CD4-positive, alpha-beta T cell (primary cell): ENCODE data around the gene TMEM8B. TPM values are rescaled to one million over a fixed set of nuclear protein-coding genes. Genes with fewer than 3 reads are reported as not detected.

Source experiments
- ATAC-seq: fragments of 200-7000 bp; cut with Tn5 transposase; one replicate; pipeline ENCODE4 v1.10.0; 2022; ENCODE audit warnings: mild to moderate bottlenecking; ENCODE audit not compliant: poor library complexity
- CTCF ChIA-PET: fragments of 350-600 bp; sonication (Branson Sonifier 250); formaldehyde crosslinking; loops from one replicate; lab custom pipeline; 2021; ENCODE audit warnings: antibody characterized with exemption, inconsistent platforms; lab: Charles Lee
- POLR2A ChIA-PET: fragments of 350-600 bp; sonication (Branson Sonifier 250); formaldehyde crosslinking; loops from one replicate; lab custom pipeline; 2021; ENCODE audit warnings: antibody characterized with exemption, inconsistent platforms; lab: Charles Lee
- DNase-seq, 14 experiments: peaks; one replicate each; pipeline ENCODE4 v3.0.0-alpha.2; 2013 to 2020; ENCODE audit warnings: mixed read lengths in 2 of 14
- H3K27ac ChIP-seq, 2 donors: one replicate each; pipeline versions ENCODE4 v1.5.1 to v1.7.0; 2013; ENCODE audit warnings: low read length in 2 of 2, low read depth in 1 of 2, mild to moderate bottlenecking in 1 of 2
- H3K27me3 ChIP-seq, 2 experiments: 1 replicate in 1 of 2; 2 replicates in 1 of 2; pipeline versions ENCODE4 v1.6.1 to v1.7.0; 2013; ENCODE audit warnings: low read length in 2 of 2, control low read depth in 1 of 2, mild to moderate bottlenecking in 1 of 2, moderate library complexity in 1 of 2; ENCODE audit not compliant: insufficient read depth in 2 of 2, control insufficient read depth in 1 of 2
- H3K36me3 ChIP-seq: one replicate; pipeline ENCODE4 v1.6.1; 2013; ENCODE audit warnings: low read length, control low read depth; ENCODE audit not compliant: insufficient read depth
- H3K4me1 ChIP-seq: one replicate; pipeline ENCODE4 v1.6.1; 2013; ENCODE audit warnings: low read length, control low read depth; ENCODE audit not compliant: insufficient read depth
- H3K4me3 ChIP-seq: one replicate; pipeline ENCODE4 v1.5.1; 2013; ENCODE audit warnings: mild to moderate bottlenecking, low read length, moderate library complexity
- H3K9me3 ChIP-seq, 2 experiments: 1 replicate in 1 of 2; 2 replicates in 1 of 2; pipeline versions ENCODE4 v1.6.1 to v1.7.0; 2013; ENCODE audit warnings: low read length in 2 of 2, mild to moderate bottlenecking in 2 of 2, control low read depth in 1 of 2, moderate library complexity in 1 of 2; ENCODE audit not compliant: control insufficient read depth in 1 of 2, insufficient read depth in 1 of 2
- H3K27ac Mint-ChIP-seq: one replicate; pipeline ENCODE4 v1.8.0; 2020; ENCODE audit warnings: mixed read lengths
- H3K27me3 Mint-ChIP-seq: one replicate; pipeline ENCODE4 v1.8.0; 2021; ENCODE audit warnings: mixed read lengths
- H3K36me3 Mint-ChIP-seq: one replicate; pipeline ENCODE4 v1.8.0; 2021; ENCODE audit warnings: low read depth, mixed read lengths
- H3K4me1 Mint-ChIP-seq: one replicate; pipeline ENCODE4 v1.8.0; 2021; ENCODE audit warnings: low read depth, mixed read lengths
- H3K4me3 Mint-ChIP-seq: one replicate; pipeline ENCODE4 v1.8.0; 2020; ENCODE audit warnings: mild to moderate bottlenecking, mixed read lengths
- H3K9me3 Mint-ChIP-seq: one replicate; pipeline ENCODE4 v1.8.0; 2020; ENCODE audit warnings: mixed read lengths
- intact Hi-C, 2 experiments: fragments of 100-400 bp; cut with DNase I in 1 of 2; cut with micrococcal nuclease in 1 of 2; formaldehyde crosslinking; loops; one replicate each; pipeline versions ENCODE4 v1.15.1 to v1.9.0; 2023 to 2025; cut with DNase I, micrococcal nuclease
- total RNA-seq, 174 experiments: library from RNA in 2 of 174; stranded (reverse) in 2 of 174; gene quantifications; one replicate each; pipeline ENCODE4 v1.2.3 and lab custom pipeline; 2021 to 2026
- TF ChIP-seq, protein P1 (sequence below): fragments of 200-600 bp; IDR thresholded peaks from one replicate; pipeline ENCODE4 v1.8.0; 2022; ENCODE audit warnings: antibody characterized with exemption, mild to moderate bottlenecking

Gene TMEM8B
- total RNA-seq, 2 experiments from 2014 or later: 8.9 to 9.6 TPM

DNA sequence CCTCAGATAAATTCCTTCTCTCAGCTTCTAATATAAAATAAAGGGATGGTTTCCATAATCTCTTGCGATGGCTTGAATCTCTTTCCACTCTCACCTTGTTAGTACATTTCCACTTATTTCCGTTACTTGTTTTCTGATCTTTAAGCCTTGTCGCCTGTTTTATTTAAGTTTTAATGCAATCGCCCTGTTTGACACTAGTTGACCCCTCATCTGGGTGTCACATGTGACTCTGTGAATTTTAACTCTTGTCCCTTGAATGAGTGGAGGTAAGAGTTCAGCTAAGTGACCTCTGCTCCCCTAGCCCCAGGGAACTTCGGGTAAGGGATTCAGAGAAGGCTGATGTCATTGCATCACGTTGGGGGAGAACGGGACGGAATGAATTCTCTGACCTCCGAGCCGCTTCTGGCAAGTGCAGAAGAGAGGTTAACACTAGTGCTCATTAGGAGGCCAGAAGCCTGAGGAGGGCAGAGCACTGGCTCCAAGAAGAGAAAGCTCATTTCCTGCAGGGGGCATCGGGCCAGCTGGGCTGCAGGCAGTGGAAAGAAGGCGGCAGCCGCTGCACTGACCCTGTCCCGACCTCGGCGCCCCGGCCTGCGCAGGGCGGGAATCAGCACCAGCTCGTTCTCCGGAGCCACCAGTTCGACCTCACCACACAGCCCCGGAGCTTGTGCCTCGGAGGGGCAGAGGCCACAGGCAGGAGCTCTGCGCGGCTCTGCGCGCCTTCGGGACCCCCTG lies 14.8 kb upstream of the TMEM8B start:
- ATAC-seq (no peak), DNase-seq (peak in 8 of 14 experiments; percentile 11 to 68 (median 31))
- Mint-ChIP-seq H3K4me1 (peaks cover 43% of the 10 kb centered on the region), H3K4me3 (peak overlapping the region; percentile 91), H3K27ac (peak overlapping the region; percentile 91), H3K9me3 (no peaks in the 10 kb centered on the region), H3K27me3 (no peaks in the 10 kb centered on the region), H3K36me3 (peaks cover 17% of the 10 kb centered on the region)
- intact Hi-C loops: loop anchor here (2.0 to 10.0 kb wide), 8 partner anchors 67 to 822 kb away; partner anchors contain the start of genes CREB3 (in 2 of the 2), TLN1 (in 2 of the 2), ATOSB (in 1 of the 2) and GBA2 (in 1 of the 2)
- CTCF ChIA-PET: interaction anchor here (1.8 kb wide), 1 partner anchor 12 kb away, joined by 7 read pairs; no protein-coding TSS in a partner anchor
- POLR2A ChIA-PET: interaction anchor here (0.6 to 1.5 kb wide), 6 partner anchors 8 to 156 kb away, joined by 3 to 7 read pairs (median 4); partner anchors contain the start of genes CCDC107, CREB3, FAM221B and RMRP
- Histone ChIP-seq H3K4me3 (peak overlapping the region; percentile 80), H3K4me1 (peaks cover 42% of the 10 kb centered on the region), H3K27me3 (no peaks in the 10 kb centered on the region), H3K36me3 (peaks cover 4% of the 10 kb centered on the region), H3K9me3 (no peaks in the 10 kb centered on the region), H3K27ac (peak overlapping the region; percentile 39 to 68)
- TF ChIP-seq, protein P1, sequence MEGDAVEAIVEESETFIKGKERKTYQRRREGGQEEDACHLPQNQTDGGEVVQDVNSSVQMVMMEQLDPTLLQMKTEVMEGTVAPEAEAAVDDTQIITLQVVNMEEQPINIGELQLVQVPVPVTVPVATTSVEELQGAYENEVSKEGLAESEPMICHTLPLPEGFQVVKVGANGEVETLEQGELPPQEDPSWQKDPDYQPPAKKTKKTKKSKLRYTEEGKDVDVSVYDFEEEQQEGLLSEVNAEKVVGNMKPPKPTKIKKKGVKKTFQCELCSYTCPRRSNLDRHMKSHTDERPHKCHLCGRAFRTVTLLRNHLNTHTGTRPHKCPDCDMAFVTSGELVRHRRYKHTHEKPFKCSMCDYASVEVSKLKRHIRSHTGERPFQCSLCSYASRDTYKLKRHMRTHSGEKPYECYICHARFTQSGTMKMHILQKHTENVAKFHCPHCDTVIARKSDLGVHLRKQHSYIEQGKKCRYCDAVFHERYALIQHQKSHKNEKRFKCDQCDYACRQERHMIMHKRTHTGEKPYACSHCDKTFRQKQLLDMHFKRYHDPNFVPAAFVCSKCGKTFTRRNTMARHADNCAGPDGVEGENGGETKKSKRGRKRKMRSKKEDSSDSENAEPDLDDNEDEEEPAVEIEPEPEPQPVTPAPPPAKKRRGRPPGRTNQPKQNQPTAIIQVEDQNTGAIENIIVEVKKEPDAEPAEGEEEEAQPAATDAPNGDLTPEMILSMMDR: no peak

DNA sequence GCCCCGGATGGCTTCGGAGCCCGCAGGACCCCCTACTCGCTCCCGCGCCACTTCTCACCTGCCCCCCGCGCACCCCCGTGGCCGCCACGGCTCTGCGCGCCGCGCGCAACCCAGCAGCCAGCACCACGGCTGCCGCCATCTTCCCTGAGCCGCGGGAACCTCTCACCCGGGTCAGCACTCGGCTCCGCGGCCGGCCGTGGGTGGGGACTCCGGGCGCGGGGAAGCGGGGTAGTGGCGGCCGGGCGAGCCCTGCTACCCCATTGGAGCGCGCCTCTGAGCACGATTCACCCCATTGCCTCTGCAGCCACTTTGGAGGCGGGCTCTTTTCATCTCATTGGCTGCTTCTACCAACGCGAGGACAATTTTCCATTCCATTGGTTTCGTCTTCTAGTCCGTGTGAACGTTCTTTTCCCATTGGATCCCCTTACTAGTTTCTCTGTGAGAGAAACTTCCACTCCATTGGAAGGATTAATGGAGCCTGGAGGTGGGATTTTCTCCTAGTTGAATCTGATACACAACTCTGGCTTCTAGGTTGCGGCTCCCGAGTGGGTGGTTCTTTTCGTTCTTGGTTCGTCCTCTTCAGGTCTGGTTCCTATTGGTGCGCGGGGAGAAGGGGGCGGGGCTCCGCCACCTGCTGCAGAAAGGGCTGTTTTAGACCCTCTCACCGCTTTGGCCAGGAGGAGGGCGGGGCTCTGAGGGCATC lies 14.0 kb upstream of the TMEM8B start, which contains the start of gene HINT2:
Gene HINT2, minus strand, starts transcription at position 202 of the 703 bp plus-strand sequence. Its CDS starts 63 bp downstream, at position 139.
- peaks cover 3% of the 10 kb centered on the region for H3K36me3 ChIP-seq
- Mint-ChIP-seq H3K4me1 (peaks cover 43% of the 10 kb centered on the region), H3K27me3 (no peaks in the 10 kb centered on the region), H3K36me3 (peaks cover 13% of the 10 kb centered on the region), H3K27ac (peak within 1 kb of the TSS; percentile 91), H3K4me3 (peak within 1 kb of the TSS; percentile 91), H3K9me3 (no peaks in the 10 kb centered on the region)
- peak within 1 kb of the TSS; percentile 80 for H3K4me3 ChIP-seq
- POLR2A ChIA-PET: interaction anchor here (0.6 to 1.5 kb wide), 6 partner anchors 9 to 157 kb away, joined by 3 to 7 read pairs (median 4); partner anchors contain the start of genes CCDC107, CREB3, FAM221B and RMRP
- TF ChIP-seq, protein P1: no peak
- peaks cover 42% of the 10 kb centered on the region for H3K4me1 ChIP-seq
- intact Hi-C loops: loop anchor here (1.0 to 10.0 kb wide), 9 partner anchors 14 to 823 kb away; partner anchors contain the start of genes CREB3 (in 2 of the 2), TLN1 (in 2 of the 2), ATOSB (in 1 of the 2) and GBA2 (in 1 of the 2)
- H3K27me3 ChIP-seq: no peaks in the 10 kb centered on the region
- CTCF ChIA-PET: interaction anchor here (1.8 kb wide), 1 partner anchor 11 kb away, joined by 7 read pairs; no protein-coding TSS in a partner anchor
- DNase-seq (peak; percentile 93 to 99 (median 96)), ATAC-seq (peak; percentile 79)
- no peaks in the 10 kb centered on the region for H3K9me3 ChIP-seq
- H3K27ac ChIP-seq: peak within 1 kb of the TSS; percentile 68 to 87

DNA sequence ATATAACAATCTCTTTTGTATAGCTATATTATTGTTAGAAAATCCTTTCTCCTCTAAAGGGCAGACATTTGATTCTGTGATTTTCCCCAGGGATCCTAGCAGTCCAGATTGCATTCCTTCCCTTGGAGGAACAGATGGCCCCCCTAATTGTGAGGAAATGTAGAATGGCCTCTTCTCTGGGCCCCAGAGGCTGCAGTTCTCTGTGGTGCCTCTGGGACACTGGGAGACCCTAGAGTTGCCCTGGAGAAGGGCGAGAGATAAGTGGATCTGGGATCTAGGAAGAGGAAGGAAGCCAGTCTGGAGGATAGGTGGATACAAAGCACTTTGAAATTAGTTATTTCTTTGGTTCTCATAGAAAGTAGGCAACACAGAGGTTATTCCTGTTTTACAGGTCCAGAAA lies 12.3 kb upstream of the TMEM8B start:
- H3K4me1 ChIP-seq: peaks cover 31% of the 10 kb centered on the region
- TF ChIP-seq, protein P1: no peak
- ChIA-PET POLR2A (no interaction called here), CTCF (no interaction called here)
- no peak overlapping the region for H3K4me3 ChIP-seq
- H3K36me3 ChIP-seq: no peaks in the 10 kb centered on the region
- no peak for ATAC-seq
- no peaks in the 10 kb centered on the region for H3K9me3 Mint-ChIP-seq
- intact Hi-C loops: loop anchor here in 1 of 2 experiments (10.0 kb wide), 1 partner anchor 702 kb away; the partner anchor contains the start of gene ATOSB
- H3K27me3 ChIP-seq: no peaks in the 10 kb centered on the region
- no peaks in the 10 kb centered on the region for H3K9me3 ChIP-seq
- no peak overlapping the region for H3K27ac ChIP-seq
- no peaks in the 10 kb centered on the region for H3K27me3 Mint-ChIP-seq
- DNase-seq: no peak
- no peak overlapping the region for H3K27ac Mint-ChIP-seq
- peaks cover 34% of the 10 kb centered on the region for H3K4me1 Mint-ChIP-seq
- H3K4me3 Mint-ChIP-seq: peak overlapping the region; percentile 57
- peaks cover 13% of the 10 kb centered on the region for H3K36me3 Mint-ChIP-seq
